ENCODE results near the gene SEC31A. TPM values are rescaled to one million over a fixed set of nuclear protein-coding genes. Genes with fewer than 3 reads are reported as not detected.

SEC31A gene
- total and polyA plus RNA-seq, 7 donors = 67.9 to 197 (median 121) TPM

GRCh38 chr4:82775243-82775642 is 115.7 kb downstream of the SEC31A start:
- Histone ChIP-seq H3K9me3 (no peaks in the 10 kb centered on the region), H3K4me3 (no peak overlapping the region), H3K36me3 (no peaks in the 10 kb centered on the region), H3K27ac (no peak overlapping the region), H3K4me1 (peaks cover 0 to 12% (median 4%) of the 10 kb centered on the region in 4 donors), H3K27me3 (no peaks in the 10 kb centered on the region)
- TF ChIP-seq EP300 (IDR thresholded peaks at IDR 0.05) = no peak
- TF ChIP-seq, protein P1, sequence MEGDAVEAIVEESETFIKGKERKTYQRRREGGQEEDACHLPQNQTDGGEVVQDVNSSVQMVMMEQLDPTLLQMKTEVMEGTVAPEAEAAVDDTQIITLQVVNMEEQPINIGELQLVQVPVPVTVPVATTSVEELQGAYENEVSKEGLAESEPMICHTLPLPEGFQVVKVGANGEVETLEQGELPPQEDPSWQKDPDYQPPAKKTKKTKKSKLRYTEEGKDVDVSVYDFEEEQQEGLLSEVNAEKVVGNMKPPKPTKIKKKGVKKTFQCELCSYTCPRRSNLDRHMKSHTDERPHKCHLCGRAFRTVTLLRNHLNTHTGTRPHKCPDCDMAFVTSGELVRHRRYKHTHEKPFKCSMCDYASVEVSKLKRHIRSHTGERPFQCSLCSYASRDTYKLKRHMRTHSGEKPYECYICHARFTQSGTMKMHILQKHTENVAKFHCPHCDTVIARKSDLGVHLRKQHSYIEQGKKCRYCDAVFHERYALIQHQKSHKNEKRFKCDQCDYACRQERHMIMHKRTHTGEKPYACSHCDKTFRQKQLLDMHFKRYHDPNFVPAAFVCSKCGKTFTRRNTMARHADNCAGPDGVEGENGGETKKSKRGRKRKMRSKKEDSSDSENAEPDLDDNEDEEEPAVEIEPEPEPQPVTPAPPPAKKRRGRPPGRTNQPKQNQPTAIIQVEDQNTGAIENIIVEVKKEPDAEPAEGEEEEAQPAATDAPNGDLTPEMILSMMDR (IDR thresholded peaks at IDR 0.05) = no peak
- no peak for TF ChIP-seq POLR2A (IDR thresholded peaks at IDR 0.05)
- no peak for TF ChIP-seq POLR2AphosphoS5 (IDR thresholded peaks at IDR 0.05)
- intact Hi-C loops (cut with DNase I) = no loop called here
- no peak for DNase-seq
- 75 to 94% methylated on average over 5 of the region's 5 CpGs for WGBS, 2 donors

GRCh38 chr4:82774711-82775171 is 116.2 kb downstream of the SEC31A start:
- no peaks in the 10 kb centered on the region for H3K27me3 ChIP-seq
- DNase-seq = no peak
- intact Hi-C loops (cut with DNase I) = no loop called here
- H3K27ac ChIP-seq = no peak overlapping the region
- no peaks in the 10 kb centered on the region for H3K36me3 ChIP-seq
- no peaks in the 10 kb centered on the region for H3K9me3 ChIP-seq
- WGBS, 2 donors = 49 to 86% methylated on average over 3 of the region's 3 CpGs
- no peak overlapping the region for H3K4me3 ChIP-seq
- H3K4me1 ChIP-seq = peaks cover 0 to 11% (median 0%) of the 10 kb centered on the region in 4 donors
- TF ChIP-seq EP300 (IDR thresholded peaks at IDR 0.05) (no peak), POLR2AphosphoS5 (IDR thresholded peaks at IDR 0.05) (no peak), POLR2A (IDR thresholded peaks at IDR 0.05) (no peak)
- TF ChIP-seq, protein P1 (IDR thresholded peaks at IDR 0.05) = no peak

DNA sequence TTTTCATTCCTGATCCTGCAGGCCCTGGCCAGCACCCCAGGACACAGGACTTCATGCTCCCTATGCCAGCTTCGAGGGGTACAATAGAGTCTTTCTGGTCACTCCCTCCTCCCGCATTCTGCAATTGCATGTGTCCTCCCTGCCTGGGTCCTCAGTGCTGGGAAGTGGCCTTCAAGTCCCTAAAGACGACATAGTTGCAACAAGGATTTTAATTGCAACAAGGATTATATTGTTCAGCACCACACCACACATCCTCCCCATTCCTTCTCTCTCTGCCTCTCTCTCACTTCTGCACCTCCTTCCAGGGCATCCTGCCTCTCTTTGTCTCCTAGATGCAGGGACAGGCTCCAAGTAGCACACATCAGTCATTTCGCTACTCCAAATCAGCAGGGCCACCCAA is 117.9 kb downstream of the SEC31A start:
- no peaks in the 10 kb centered on the region for H3K36me3 ChIP-seq
- TF ChIP-seq, protein P1 (IDR thresholded peaks at IDR 0.05) = no peak
- no peak for TF ChIP-seq POLR2AphosphoS5 (IDR thresholded peaks at IDR 0.05)
- no peak for TF ChIP-seq POLR2A (IDR thresholded peaks at IDR 0.05)
- TF ChIP-seq EP300 (IDR thresholded peaks at IDR 0.05) = no peak
- WGBS, 2 donors = 72 to 82% methylated on average over 4 of the region's 4 CpGs
- peaks cover 0 to 11% (median 0%) of the 10 kb centered on the region in 4 donors for H3K4me1 ChIP-seq
- no peak overlapping the region for H3K27ac ChIP-seq
- no peaks in the 10 kb centered on the region for H3K9me3 ChIP-seq
- H3K4me3 ChIP-seq = no peak overlapping the region
- no peaks in the 10 kb centered on the region for H3K27me3 ChIP-seq
- no peak for DNase-seq
- intact Hi-C loops (cut with DNase I) = no loop called here

DNA sequence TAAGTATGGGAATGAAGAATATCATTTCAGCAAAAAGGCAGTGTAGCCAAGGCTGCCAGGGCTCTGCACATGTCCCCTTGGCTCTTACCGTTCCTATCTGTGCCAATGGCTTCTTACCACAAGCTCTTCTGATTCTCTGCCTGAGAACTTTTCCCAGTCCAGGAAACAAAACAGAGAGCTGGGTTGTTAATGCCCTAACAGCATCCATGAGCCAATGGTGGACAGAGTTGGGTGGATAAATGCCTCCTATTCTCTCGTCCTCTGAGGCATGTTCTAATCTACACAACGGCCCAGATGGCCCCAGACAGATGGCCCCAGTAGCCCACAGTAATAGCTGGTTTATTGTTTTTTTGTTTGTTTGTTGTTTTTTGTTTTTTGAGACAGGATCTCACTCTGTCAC is 120.3 kb downstream of the SEC31A start:
- Histone ChIP-seq H3K36me3 (no peaks in the 10 kb centered on the region), H3K4me3 (no peak overlapping the region), H3K27ac (no peak overlapping the region), H3K27me3 (no peaks in the 10 kb centered on the region), H3K4me1 (peaks cover 0 to 4% (median 0%) of the 10 kb centered on the region in 4 donors), H3K9me3 (no peaks in the 10 kb centered on the region)
- TF ChIP-seq EP300 (IDR thresholded peaks at IDR 0.05) (no peak), POLR2A (IDR thresholded peaks at IDR 0.05) (no peak), POLR2AphosphoS5 (IDR thresholded peaks at IDR 0.05) (no peak)
- TF ChIP-seq, protein P1 (IDR thresholded peaks at IDR 0.05) = no peak
- no peak for DNase-seq
- intact Hi-C loops (cut with DNase I) = no loop called here
- WGBS, 2 donors = 81 to 83% methylated on average over 3 of the region's 3 CpGs

Other genes starting within 250 kb of the SEC31A start
- gene SCD5, start 92.4 kb downstream of the SEC31A start, total RNA-seq = 10 to 100 TPM; 27.3 to 30.7 (median 29.0) TPM
- 1 to 10 TPM in 2 of 3 donors, under 1 TPM in 1; 0.69 to 4.7 (median 1.2) TPM for gene SCD5, start 92.4 kb downstream of the SEC31A start, polyA plus RNA-seq
- gene THAP9, start 9.6 kb upstream of the SEC31A start, total RNA-seq = 1 to 10 TPM; 3.9 to 7.5 (median 5.3) TPM
- gene THAP9, start 9.6 kb upstream of the SEC31A start, polyA plus RNA-seq = 1 to 10 TPM in 2 of 3 donors, under 1 TPM in 1; 0.60 to 1.9 (median 1.6) TPM
- 1 to 10 TPM; 5.0 to 10.0 (median 8.4) TPM for gene LIN54, start 119.7 kb upstream of the SEC31A start, total RNA-seq
- 1 to 10 TPM; 4.6 to 6.5 (median 4.8) TPM for gene LIN54, start 119.7 kb upstream of the SEC31A start, polyA plus RNA-seq
- 10 to 100 TPM; 33.0 to 64.6 (median 53.8) TPM for gene COPS4, start 144.0 kb upstream of the SEC31A start, total RNA-seq
- gene COPS4, start 144.0 kb upstream of the SEC31A start, polyA plus RNA-seq = 10 to 100 TPM; 28.9 to 31.0 (median 30.0) TPM
- 1 to 10 TPM in 3 of 4 donors, under 1 TPM in 1; 0.71 to 4.2 (median 1.7) TPM for gene PLAC8, start 223.6 kb upstream of the SEC31A start, total RNA-seq
- gene PLAC8, start 223.6 kb upstream of the SEC31A start, polyA plus RNA-seq = 1,000 to 10,000 TPM in 1 of 3 donors, 100 to 1,000 TPM in 2; 490 to 1,311 (median 566) TPM

All from sigmoid colon (tissue), 7 donors.